ENCODE data around the gene SMIM36.

The SMIM36 gene

DNA sequence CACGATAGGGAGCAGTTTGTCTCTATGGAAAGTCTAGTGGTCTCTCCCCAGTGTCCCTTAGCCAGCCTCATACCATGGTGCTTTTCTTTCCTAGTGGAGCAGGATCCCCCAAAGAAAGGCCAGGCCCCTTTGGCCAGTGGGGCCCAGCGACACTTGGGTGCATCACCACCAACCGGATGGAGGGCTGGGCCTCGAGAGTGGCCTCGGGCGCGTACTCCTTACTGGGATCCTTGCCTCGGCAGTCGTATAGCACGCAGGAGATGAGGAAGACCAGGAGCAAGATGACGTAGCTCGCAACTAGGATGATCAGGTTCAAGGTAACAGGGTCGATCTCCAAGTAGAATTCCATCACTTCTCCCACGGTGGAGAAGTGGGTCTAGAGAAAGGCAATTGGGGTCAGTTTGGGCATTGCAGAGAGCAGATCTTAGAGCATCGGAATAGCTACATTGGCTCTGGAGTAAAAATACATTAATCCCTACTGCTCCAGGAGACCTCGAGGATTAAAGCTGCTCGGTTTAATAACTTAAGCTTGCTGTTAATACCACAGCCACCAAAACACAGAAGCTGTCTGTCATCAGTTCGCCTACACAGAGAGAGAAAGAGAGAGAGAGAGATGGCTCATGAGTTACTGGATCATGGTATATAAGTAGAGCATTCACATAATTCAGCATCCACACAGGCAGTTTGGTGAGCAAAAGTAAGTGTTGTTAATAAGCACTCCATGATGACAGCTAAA lies at the start of gene SMIM36:
TSS of gene SMIM36 (minus strand) at position 467 of the 736 bp plus-strand sequence.
- Mint-ChIP-seq H3K4me1 (peaks cover 5% of the 10 kb centered on the region), H3K36me3 (no peaks in the 10 kb centered on the region), H3K27me3 (peaks cover 8% of the 10 kb centered on the region), H3K9me3 (no peaks in the 10 kb centered on the region), H3K27ac (no peak within 1 kb of the TSS), H3K4me3 (no peak within 1 kb of the TSS)
- no peak for DNase-seq
- CTCF ChIA-PET: interaction anchor here (0.9 to 2.2 kb wide), 2 partner anchors 15 kb away, joined by 3 to 7 read pairs; no protein-coding TSS in a partner anchor

DNA sequence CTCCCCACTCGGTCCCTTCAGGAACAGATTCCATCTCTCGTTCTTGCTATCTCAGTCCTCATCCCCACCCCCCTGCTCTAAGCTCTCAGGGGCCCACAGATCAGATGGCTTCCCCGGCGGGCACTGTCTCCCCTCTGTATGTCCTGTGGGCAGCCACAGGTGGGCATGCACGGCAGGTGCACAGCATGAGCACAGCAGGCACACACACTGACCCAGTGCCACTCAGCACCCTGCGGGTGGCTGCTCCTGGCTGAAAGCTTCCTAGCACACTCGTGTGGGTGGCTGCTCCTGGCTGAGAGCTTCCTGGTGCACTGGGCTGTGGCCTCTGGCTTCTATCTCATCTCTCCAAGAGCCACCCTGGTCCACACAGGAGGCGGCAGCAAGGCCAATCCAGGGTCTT lies 44.5 kb upstream of the SMIM36 start:
- Mint-ChIP-seq H3K4me3 (no peak overlapping the region), H3K36me3 (no peaks in the 10 kb centered on the region), H3K9me3 (no peaks in the 10 kb centered on the region), H3K27me3 (peaks cover 11% of the 10 kb centered on the region), H3K4me1 (no peaks in the 10 kb centered on the region), H3K27ac (no peak overlapping the region)
- no peak for DNase-seq
- CTCF ChIA-PET: interaction anchor here (1.2 to 1.4 kb wide), 2 partner anchors 10 to 12 kb away, joined by 3 read pairs; no protein-coding TSS in a partner anchor

DNA sequence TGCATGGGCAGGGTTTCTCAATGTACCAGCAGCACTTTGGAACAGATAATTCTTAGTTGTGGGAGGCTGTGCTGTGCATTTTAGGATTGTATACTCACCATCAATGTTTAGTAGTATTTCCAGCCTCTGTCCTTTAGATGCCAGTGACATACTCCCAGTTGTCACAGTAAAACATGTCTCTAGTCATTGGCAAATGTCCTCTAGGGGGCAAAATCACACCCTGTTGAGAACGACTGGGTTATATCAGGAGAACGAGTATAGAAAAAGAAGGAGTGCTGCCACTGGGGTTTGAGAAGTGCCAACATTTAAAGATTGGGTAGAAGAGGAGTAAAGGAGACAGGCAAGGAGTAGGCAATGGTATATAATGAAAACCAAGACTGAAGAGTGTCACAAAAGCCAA lies 37.9 kb upstream of the SMIM36 start:
- Mint-ChIP-seq H3K4me1 (no peaks in the 10 kb centered on the region), H3K36me3 (no peaks in the 10 kb centered on the region), H3K4me3 (no peak overlapping the region), H3K9me3 (no peaks in the 10 kb centered on the region), H3K27ac (no peak overlapping the region), H3K27me3 (peaks cover 4% of the 10 kb centered on the region)
- no peak for DNase-seq
- CTCF ChIA-PET: interaction anchor here (1.2 to 1.4 kb wide), 2 partner anchors 53 to 92 kb away, joined by 4 to 6 read pairs; no protein-coding TSS in a partner anchor

DNA sequence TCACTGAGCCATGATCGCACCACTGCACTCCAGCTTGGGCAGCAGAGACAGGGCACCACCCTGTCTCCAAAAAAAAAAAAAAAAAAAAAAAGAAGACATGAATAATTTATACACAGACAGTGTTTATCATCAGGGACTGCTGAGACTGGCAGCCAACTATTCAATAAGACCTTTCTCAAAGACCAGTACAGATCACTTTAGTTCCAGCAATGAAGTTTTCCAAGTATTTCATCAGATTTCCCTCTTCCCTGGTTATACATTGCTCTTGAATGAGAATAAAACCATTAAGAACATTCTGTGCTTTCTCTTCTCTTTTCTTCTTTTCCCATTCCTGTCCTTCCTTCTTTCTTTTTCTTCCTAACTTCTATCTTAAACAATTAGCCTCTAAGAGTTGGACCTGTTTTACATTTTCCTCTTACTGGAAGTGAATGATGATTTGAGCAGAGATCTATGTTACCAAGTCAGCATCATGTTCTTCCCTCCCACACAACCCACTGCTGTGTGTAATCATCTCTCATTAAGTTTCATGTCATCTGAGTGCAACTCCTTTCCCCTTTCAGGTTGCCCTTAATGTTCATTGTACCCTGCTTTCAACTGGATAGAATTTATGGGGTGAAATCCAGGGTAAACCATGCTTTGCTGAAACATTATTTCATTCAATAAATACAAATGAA lies 35.9 kb upstream of the SMIM36 start:
- no peaks in the 10 kb centered on the region for H3K36me3 Mint-ChIP-seq
- H3K27ac Mint-ChIP-seq: no peak overlapping the region
- no peaks in the 10 kb centered on the region for H3K4me1 Mint-ChIP-seq
- peaks cover 2% of the 10 kb centered on the region for H3K9me3 Mint-ChIP-seq
- DNase-seq: no peak
- H3K4me3 Mint-ChIP-seq: no peak overlapping the region
- CTCF ChIA-PET: interaction anchor here (1.4 kb wide), 1 partner anchor 30 kb away, joined by 4 read pairs; no protein-coding TSS in a partner anchor
- no peaks in the 10 kb centered on the region for H3K27me3 Mint-ChIP-seq

DNA sequence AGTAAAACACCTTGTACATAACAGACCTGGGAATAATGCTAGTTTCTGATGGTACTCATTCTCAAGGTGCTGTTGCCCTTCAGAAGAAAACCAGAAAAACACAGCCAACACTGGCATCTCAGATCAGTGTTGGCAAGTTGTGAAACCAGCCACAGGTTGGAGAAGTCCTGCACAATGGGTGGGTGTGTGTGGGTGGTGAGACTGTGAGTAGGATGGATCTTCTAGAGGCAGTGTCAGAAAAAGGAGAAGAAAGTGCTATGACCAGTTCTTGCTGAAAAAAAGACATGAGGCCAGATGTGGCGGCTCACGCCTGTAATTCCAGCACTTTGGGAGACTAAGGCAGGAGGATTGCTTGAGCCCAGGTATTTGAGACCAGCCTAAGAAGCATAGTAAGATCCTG lies 35.2 kb upstream of the SMIM36 start:
- no peaks in the 10 kb centered on the region for H3K27me3 Mint-ChIP-seq
- CTCF ChIA-PET: interaction anchor here (0.8 kb wide), 1 partner anchor 9 kb away, joined by 3 read pairs; no protein-coding TSS in a partner anchor
- H3K36me3 Mint-ChIP-seq: no peaks in the 10 kb centered on the region
- no peaks in the 10 kb centered on the region for H3K4me1 Mint-ChIP-seq
- no peak overlapping the region for H3K27ac Mint-ChIP-seq
- H3K4me3 Mint-ChIP-seq: no peak overlapping the region
- DNase-seq: no peak
- H3K9me3 Mint-ChIP-seq: peaks cover 2% of the 10 kb centered on the region

DNA sequence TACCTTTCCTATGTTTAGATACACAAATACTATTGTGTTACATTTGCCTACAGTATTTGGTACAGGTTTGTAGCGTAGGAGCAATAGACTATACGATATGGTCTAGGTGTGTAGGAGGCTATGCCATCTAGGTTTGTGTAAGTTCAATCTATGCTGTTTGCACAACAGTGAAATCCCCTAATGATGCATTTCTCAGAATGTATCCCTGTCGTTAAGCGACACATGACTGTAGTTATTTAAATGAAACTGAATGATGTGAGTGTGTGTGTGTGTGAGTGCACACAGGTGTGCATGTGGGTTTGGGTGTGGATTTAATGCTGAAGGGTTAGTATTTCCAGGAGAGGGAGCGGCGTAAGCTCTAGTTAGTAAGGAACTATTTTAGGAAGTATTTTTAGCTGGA lies 34.6 kb upstream of the SMIM36 start:
- CTCF ChIA-PET: interaction anchor here (0.8 kb wide), 1 partner anchor 9 kb away, joined by 3 read pairs; no protein-coding TSS in a partner anchor
- Mint-ChIP-seq H3K9me3 (peaks cover 2% of the 10 kb centered on the region), H3K4me3 (no peak overlapping the region), H3K27ac (no peak overlapping the region), H3K36me3 (no peaks in the 10 kb centered on the region), H3K4me1 (no peaks in the 10 kb centered on the region), H3K27me3 (no peaks in the 10 kb centered on the region)
- no peak for DNase-seq

DNA sequence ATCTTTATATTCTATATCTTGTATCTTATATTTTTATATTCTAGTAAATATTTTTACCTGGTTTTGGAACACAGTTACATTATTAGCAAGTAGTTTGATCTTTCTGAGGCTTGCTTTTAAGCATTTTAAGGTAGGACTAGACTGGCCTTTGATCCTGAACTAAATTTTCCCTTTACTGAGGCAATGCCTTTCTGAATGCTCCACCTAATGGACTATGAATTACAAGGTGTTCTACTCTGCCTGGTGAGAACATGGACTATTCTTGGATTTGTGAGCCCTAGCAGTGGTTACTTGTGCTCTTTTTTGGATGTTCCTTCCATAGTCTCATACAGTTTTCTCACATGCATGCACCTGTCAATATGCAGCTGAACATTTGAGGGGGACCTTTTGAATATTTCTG lies 32.5 kb upstream of the SMIM36 start:
- CTCF ChIA-PET: interaction anchor here (0.7 kb wide), 1 partner anchor 12 kb away, joined by 3 read pairs; no protein-coding TSS in a partner anchor
- no peak overlapping the region for H3K4me3 Mint-ChIP-seq
- DNase-seq: no peak
- H3K27me3 Mint-ChIP-seq: peaks cover 3% of the 10 kb centered on the region
- H3K9me3 Mint-ChIP-seq: peaks cover 2% of the 10 kb centered on the region
- no peaks in the 10 kb centered on the region for H3K36me3 Mint-ChIP-seq
- H3K27ac Mint-ChIP-seq: no peak overlapping the region
- H3K4me1 Mint-ChIP-seq: no peaks in the 10 kb centered on the region

DNA sequence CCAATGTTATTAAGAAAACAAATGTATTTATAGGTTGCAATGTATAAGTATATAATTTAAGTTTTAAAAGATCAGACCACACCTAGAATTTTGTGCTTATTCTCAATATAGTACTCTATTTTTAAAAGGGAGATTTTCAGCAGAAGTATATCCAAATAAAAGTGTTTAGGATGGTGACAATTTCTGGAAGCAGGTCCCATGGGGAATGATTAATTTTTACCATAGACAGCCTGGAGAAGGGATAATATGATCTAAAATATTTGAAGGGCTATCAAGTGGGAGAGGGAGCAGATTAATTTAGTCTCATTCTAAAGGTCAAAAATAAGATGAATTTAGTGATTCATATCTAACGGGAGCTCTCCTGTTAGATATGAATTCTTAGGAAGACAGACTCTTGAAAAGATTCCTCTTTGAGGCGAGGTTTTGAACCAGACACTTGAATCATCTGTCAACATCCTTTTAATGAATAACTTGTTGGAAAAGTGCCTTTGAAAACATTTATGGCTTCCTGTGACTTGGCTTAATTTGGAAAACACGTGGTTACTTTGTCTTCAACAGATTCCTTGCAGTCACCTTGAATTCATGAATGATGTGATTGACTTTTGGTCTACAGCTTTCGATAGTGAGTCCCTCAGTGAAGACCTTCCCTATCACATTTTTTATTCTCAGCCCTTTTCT lies 29.3 kb upstream of the SMIM36 start:
- H3K27me3 Mint-ChIP-seq: peaks cover 6% of the 10 kb centered on the region
- CTCF ChIA-PET: no interaction called here
- no peaks in the 10 kb centered on the region for H3K36me3 Mint-ChIP-seq
- H3K27ac Mint-ChIP-seq: no peak overlapping the region
- H3K9me3 Mint-ChIP-seq: peaks cover 2% of the 10 kb centered on the region
- no peaks in the 10 kb centered on the region for H3K4me1 Mint-ChIP-seq
- H3K4me3 Mint-ChIP-seq: no peak overlapping the region
- DNase-seq: no peak

DNA sequence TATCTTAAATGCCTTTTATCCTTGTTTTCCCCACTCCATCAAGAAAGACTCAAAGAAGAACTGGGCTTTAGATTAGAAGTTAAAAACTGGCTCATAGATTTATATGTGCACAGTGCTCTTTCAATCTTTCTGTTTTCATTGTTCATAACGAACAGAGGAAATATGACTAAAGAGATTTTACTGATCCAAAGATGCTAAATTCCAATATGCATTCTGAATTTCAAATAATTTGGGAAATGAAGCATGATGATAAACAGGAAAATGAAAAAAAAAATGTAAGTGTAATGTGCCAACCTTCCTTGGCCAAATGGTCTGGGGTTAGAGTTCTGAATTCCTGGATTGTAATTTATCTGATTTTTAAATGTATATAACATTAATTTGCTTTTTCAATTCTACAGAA lies 25.0 kb upstream of the SMIM36 start:
- no peaks in the 10 kb centered on the region for H3K9me3 Mint-ChIP-seq
- no peaks in the 10 kb centered on the region for H3K36me3 Mint-ChIP-seq
- CTCF ChIA-PET: interaction anchor here (0.8 kb wide), 1 partner anchor 10 kb away, joined by 3 read pairs; no protein-coding TSS in a partner anchor
- no peaks in the 10 kb centered on the region for H3K4me1 Mint-ChIP-seq
- DNase-seq: no peak
- no peak overlapping the region for H3K27ac Mint-ChIP-seq
- H3K4me3 Mint-ChIP-seq: no peak overlapping the region
- H3K27me3 Mint-ChIP-seq: peaks cover 12% of the 10 kb centered on the region

DNA sequence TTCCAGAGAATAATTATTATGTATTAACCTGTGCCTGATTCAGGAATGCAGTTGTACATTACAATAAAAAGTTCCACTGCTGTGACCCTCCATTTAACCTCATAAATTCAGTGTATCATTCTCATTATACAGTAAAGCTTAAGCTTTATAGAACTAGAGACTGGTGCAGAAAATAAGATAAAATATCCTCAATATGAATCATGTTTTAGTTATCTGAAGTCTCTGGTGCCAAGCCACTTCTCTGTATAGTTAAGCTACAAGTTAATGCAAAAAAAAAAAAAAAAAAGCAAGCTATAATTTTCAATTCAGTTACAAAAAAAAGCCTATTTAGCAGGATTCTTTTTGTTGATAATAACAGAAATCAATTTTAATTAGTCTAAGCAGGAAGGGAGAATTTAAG lies 22.4 kb upstream of the SMIM36 start:
- DNase-seq: no peak
- CTCF ChIA-PET: interaction anchor here (0.9 to 1.6 kb wide), 4 partner anchors 9 to 185 kb away, joined by 3 to 4 read pairs (median 4); no protein-coding TSS in a partner anchor
- Mint-ChIP-seq H3K27ac (no peak overlapping the region), H3K9me3 (no peaks in the 10 kb centered on the region), H3K27me3 (peaks cover 9% of the 10 kb centered on the region), H3K36me3 (no peaks in the 10 kb centered on the region), H3K4me3 (no peak overlapping the region), H3K4me1 (no peaks in the 10 kb centered on the region)

DNA sequence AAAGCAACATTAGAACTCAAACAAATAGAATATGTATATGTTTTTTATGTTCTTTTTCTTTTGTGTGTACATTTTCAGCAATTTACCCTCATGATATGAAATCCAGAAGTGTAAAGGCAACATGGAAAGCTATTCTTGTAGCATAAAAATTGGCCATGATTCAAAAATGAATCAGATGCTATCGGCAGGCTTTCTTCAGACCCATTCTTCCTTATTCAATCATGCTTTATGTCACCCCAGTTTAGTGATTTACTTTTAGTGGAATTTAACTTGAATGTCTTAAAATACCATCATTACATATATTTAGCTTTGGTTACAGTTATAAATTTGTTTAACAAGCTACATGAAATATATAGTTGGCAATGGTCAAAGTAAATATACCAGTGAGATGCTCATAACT lies 21.4 kb upstream of the SMIM36 start:
- peaks cover 7% of the 10 kb centered on the region for H3K27me3 Mint-ChIP-seq

DNA sequence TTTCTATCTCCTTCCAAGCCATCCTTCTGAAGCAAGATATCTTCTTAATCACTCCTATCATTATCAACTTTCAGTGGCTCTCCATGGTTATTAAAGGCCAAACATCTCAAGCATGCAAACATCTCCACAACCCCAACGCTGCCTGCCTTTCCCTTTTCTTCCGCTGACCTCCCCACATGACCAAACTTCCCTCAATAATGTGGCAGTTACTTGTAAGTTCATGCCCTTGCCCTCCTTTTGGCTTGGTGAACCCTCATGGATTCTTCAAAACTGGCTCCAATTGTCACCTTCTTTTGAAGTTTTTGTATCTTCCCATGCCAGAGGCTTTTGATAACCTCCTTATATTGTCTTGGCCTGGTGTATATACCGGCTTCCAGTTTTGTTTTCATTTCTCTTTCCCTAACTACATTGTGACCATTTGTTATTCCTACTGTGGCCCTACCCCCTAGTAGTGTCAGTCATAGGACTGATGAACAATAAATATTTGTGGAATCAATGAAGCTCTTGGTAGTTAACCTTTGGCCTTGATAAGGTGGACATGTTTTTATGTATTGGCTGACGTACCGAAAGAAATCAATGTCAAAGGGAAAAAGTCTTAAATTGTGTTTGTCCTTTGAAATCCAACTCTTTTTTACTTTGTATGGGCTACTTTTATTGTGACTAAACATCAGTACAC lies 19.9 kb upstream of the SMIM36 start:
- Mint-ChIP-seq H3K27me3 (peaks cover 6% of the 10 kb centered on the region), H3K27ac (no peak overlapping the region), H3K4me1 (no peaks in the 10 kb centered on the region), H3K36me3 (no peaks in the 10 kb centered on the region), H3K4me3 (no peak overlapping the region), H3K9me3 (no peaks in the 10 kb centered on the region)
- no peak for DNase-seq
- CTCF ChIA-PET: interaction anchor here (0.6 to 2.2 kb wide), 2 partner anchors 70 to 201 kb away, joined by 3 to 15 read pairs; no protein-coding TSS in a partner anchor

More for the DNA sequence above, 21.4 kb upstream of the SMIM36 start:
- CTCF ChIA-PET: interaction anchor here (0.9 to 2.2 kb wide), 3 partner anchors 69 to 186 kb away, joined by 3 to 15 read pairs (median 4); no protein-coding TSS in a partner anchor
- no peak for DNase-seq
- Mint-ChIP-seq H3K36me3 (no peaks in the 10 kb centered on the region), H3K9me3 (no peaks in the 10 kb centered on the region), H3K4me1 (no peaks in the 10 kb centered on the region), H3K4me3 (no peak overlapping the region), H3K27ac (no peak overlapping the region)

DNA sequence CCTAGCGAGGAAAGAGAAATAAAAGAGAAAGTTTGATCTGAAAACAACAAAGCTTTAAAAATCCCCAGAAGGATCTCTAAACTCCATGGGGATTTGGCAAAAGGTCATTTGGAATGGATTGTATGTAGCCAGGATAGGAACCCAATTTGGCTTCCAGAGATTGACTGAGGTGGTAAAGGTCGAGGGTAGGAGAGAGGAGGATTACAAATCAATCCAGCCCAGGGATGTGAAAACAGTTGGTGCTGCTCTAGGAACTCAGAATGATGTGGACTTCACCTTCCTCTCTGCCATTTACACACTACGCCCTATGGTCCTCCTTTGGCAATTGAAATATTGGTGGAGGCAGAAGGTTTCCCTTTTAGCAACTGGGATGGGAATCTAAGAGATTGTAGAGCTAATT lies 18.8 kb upstream of the SMIM36 start:
- CTCF ChIA-PET: interaction anchor here (1.0 to 7.7 kb wide), 2 partner anchors 16 to 73 kb away, joined by 3 to 139 read pairs; no protein-coding TSS in a partner anchor
- no peak overlapping the region for H3K4me3 Mint-ChIP-seq
- H3K4me1 Mint-ChIP-seq: no peaks in the 10 kb centered on the region
- no peak overlapping the region for H3K27ac Mint-ChIP-seq
- no peaks in the 10 kb centered on the region for H3K36me3 Mint-ChIP-seq
- no peaks in the 10 kb centered on the region for H3K9me3 Mint-ChIP-seq
- peaks cover 6% of the 10 kb centered on the region for H3K27me3 Mint-ChIP-seq
- no peak for DNase-seq
